SK-N-SH treated with all-trans-retinoic acid at 6 μM for 48 hours (cell line): Measurements from ENCODE around the gene PNKD.

Experiments used
- ZFP3 ChIP-seq: fragments of 250-450 bp; sonication (Bioruptor Pico); IDR thresholded peaks from 2 replicates; pipeline ENCODE4 v1.5.0; 2020; ENCODE audit warnings: mild to moderate bottlenecking, moderate library complexity
- TF ChIP-seq, protein P1 (sequence below): fragments of 250-450 bp; sonication (Bioruptor Pico); IDR thresholded peaks from 2 replicates; pipeline ENCODE4 v1.5.1; 2020; ENCODE audit warnings: low read depth, mild to moderate bottlenecking, moderate library complexity

DNA sequence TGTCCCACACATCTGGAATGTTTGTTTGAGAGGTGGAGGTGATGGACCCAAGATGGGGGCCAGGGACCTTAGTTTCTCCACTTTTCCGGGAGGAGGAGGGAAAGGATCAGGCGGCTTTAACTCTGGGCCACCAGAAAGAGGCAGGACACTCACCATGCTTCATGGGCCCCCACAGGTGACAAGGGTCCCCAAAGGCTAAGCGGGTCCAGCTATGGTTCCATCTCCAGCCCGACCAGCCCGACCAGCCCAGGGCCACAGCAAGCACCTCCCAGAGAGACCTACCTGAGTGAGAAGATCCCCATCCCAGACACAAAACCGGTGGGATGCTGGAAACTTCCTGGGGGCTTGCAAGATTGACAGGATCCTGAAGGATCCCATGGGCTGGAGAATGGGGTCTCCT, 112.5 kb downstream of the PNKD start:
- TF ChIP-seq, protein P1, sequence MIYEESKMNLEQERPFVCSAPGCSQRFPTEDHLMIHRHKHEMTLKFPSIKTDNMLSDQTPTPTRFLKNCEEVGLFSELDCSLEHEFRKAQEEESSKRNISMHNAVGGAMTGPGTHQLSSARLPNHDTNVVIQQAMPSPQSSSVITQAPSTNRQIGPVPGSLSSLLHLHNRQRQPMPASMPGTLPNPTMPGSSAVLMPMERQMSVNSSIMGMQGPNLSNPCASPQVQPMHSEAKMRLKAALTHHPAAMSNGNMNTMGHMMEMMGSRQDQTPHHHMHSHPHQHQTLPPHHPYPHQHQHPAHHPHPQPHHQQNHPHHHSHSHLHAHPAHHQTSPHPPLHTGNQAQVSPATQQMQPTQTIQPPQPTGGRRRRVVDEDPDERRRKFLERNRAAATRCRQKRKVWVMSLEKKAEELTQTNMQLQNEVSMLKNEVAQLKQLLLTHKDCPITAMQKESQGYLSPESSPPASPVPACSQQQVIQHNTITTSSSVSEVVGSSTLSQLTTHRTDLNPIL, result no peak
- no peak for TF ChIP-seq ZFP3 (CRISPR knock-in tag)
